GM19467 (cell line): ENCODE measurements around the gene HBS1L.

ENCODE experiments used
- ATAC-seq: cut with Tn5 transposase; IDR thresholded peaks from one replicate; pipeline ENCODE4 v1.9.1; 2021; ENCODE audit warnings: mild to moderate bottlenecking, moderate library complexity; ENCODE audit not compliant: unreplicated experiment

HBS1L gene

GRCh38 chr6:135038335-135038734, 16.3 kb downstream of the HBS1L start:
- ATAC-seq: no peak

- no peak for ATAC-seq
These were observed 17.1 kb downstream of the HBS1L start for GRCh38 chr6:135037541-135037940.

GRCh38 chr6:135036731-135037420, 17.7 kb downstream of the HBS1L start:
- no peak for ATAC-seq

- no peak for ATAC-seq
These were observed 21.4 kb downstream of the HBS1L start for GRCh38 chr6:135033238-135033637.

- no peak for ATAC-seq
These were observed 24.0 kb downstream of the HBS1L start for GRCh38 chr6:135030532-135031178.

GRCh38 chr6:135030056-135030473, 24.6 kb downstream of the HBS1L start:
- ATAC-seq: peak; percentile 90

- no peak for ATAC-seq
These were observed 28.8 kb downstream of the HBS1L start for GRCh38 chr6:135025775-135026174.

GRCh38 chr6:135025175-135025574, 29.4 kb downstream of the HBS1L start:
- no peak for ATAC-seq

- no peak for ATAC-seq
These were observed 32.4 kb downstream of the HBS1L start for GRCh38 chr6:135022050-135022697.

GRCh38 chr6:135021310-135022049, 33.1 kb downstream of the HBS1L start:
- peak; percentile 56 for ATAC-seq

GRCh38 chr6:135018941-135019340, 35.7 kb downstream of the HBS1L start:
- no peak for ATAC-seq

GRCh38 chr6:135018052-135018451, 36.6 kb downstream of the HBS1L start:
- no peak for ATAC-seq

GRCh38 chr6:135014353-135014832, 40.2 kb downstream of the HBS1L start:
- ATAC-seq: peak; percentile 95

- ATAC-seq: no peak
These were observed 41.4 kb downstream of the HBS1L start for GRCh38 chr6:135013211-135013610.

- ATAC-seq: no peak
These were observed 41.9 kb downstream of the HBS1L start for GRCh38 chr6:135012764-135013163.

GRCh38 chr6:135012349-135012748, 42.3 kb downstream of the HBS1L start:
- no peak for ATAC-seq

GRCh38 chr6:135008941-135009290, 45.7 kb downstream of the HBS1L start:
- no peak for ATAC-seq

GRCh38 chr6:135008072-135008940, 46.3 kb downstream of the HBS1L start:
- ATAC-seq: peak; percentile 90

- no peak for ATAC-seq
These were observed 48.2 kb downstream of the HBS1L start for GRCh38 chr6:135006386-135006914.

GRCh38 chr6:135004399-135004798, 50.2 kb downstream of the HBS1L start:
- ATAC-seq: no peak
